Measurements from ENCODE around the gene EAF1. TPM values are rescaled to one million over a fixed set of nuclear protein-coding genes. Genes with fewer than 3 reads are reported as not detected.

The EAF1 gene
- total and polyA plus RNA-seq, 2 donors (not counting 1 experiment from before 2014, with no cell fraction given), result 8.3 to 19.8 TPM

DNA sequence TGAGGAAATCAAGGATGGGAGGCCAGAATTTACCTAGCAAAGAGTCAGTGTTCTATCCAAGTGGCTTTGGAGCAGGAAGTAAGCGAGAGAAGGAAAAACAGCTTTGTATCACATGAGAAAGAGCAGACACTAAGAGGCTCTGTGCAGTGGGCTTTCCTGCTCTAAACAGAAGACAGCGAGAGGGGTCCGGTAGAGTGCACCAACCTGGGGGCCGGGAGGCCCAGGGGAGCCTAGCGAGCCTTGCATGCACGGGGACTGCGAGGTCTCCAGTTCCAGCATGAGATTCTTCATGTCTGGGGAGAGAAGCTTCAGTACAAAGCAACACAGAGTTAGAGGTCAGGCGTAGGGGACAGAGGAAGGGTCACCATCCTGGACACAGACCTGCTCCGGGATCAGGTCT lies 60.6 kb downstream of the EAF1 start:
- intact Hi-C loops (cut with micrococcal nuclease), result no loop called here
- no peaks in the 10 kb centered on the region for H3K9me3 Mint-ChIP-seq (ENCODE audit: insufficient read depth)
- Histone ChIP-seq H3K79me2 (ENCODE audit: control insufficient read depth, insufficient read depth, low read length) (no peaks in the 10 kb centered on the region), H3K9me3 (ENCODE audit: control extremely low read depth in 1 of 3, control insufficient read depth in 2 of 3, insufficient read depth in 1 of 3, low read length in 2 of 3) (no peaks in the 10 kb centered on the region), H3K27me3 (replicated peaks in 1 of 4; ENCODE audit: control extremely low read depth in 1 of 4, control insufficient read depth in 3 of 4, insufficient read depth in 4 of 4, low read length in 3 of 4) (no peaks in the 10 kb centered on the region), H3K4me2 (replicated peaks; ENCODE audit: low read depth, low read length, poor library complexity, severe bottlenecking) (no peak overlapping the region), H2AFZ (ENCODE audit: insufficient read depth, low read depth, low read length, poor library complexity, severe bottlenecking) (no peak overlapping the region), H3K36me3 (replicated peaks in 1 of 2; ENCODE audit: control extremely low read depth in 1 of 2, control insufficient read depth in 1 of 2, extremely low read depth in 1 of 2, insufficient read depth in 2 of 2, low read length in 1 of 2) (no peaks in the 10 kb centered on the region), H4K20me1 (ENCODE audit: control insufficient read depth, insufficient read depth, low read length, poor library complexity, severe bottlenecking) (no peaks in the 10 kb centered on the region), H3K27ac (ENCODE audit: low read length in 2 of 2) (no peak overlapping the region), H3K9ac (ENCODE audit: low read length) (no peak overlapping the region), H3K4me3 (ENCODE audit: control extremely low read depth in 1 of 5, extremely low read depth in 1 of 5, insufficient read depth in 1 of 5, low read depth in 2 of 5, low read length in 4 of 5) (no peak overlapping the region), H3K4me1 (ENCODE audit: control insufficient read depth in 2 of 2, insufficient read depth in 2 of 2, low read length in 2 of 2) (no peaks in the 10 kb centered on the region)
- H3K4me3 Mint-ChIP-seq, result no peak overlapping the region
- H3K4me1 Mint-ChIP-seq, result no peaks in the 10 kb centered on the region
- ATAC-seq (ENCODE audit: low read depth), result no peak
- ChIA-PET POLR2A (no interaction called here), CTCF (no interaction called here)
- 97% methylated on average over 9 of the region's 9 CpGs for WGBS (ENCODE audit: insufficient coverage)
- no peak overlapping the region for H3K27ac Mint-ChIP-seq
- peaks cover 8% of the 10 kb centered on the region for H3K27me3 Mint-ChIP-seq
- no peak for DNase-seq
- TF ChIP-seq EZH2 (IDR thresholded peaks at IDR 0.05; ENCODE audit: borderline replicate concordance, insufficient read depth, low read depth, low read length, poor library complexity, severe bottlenecking), result no peak
- TF ChIP-seq, protein P1, sequence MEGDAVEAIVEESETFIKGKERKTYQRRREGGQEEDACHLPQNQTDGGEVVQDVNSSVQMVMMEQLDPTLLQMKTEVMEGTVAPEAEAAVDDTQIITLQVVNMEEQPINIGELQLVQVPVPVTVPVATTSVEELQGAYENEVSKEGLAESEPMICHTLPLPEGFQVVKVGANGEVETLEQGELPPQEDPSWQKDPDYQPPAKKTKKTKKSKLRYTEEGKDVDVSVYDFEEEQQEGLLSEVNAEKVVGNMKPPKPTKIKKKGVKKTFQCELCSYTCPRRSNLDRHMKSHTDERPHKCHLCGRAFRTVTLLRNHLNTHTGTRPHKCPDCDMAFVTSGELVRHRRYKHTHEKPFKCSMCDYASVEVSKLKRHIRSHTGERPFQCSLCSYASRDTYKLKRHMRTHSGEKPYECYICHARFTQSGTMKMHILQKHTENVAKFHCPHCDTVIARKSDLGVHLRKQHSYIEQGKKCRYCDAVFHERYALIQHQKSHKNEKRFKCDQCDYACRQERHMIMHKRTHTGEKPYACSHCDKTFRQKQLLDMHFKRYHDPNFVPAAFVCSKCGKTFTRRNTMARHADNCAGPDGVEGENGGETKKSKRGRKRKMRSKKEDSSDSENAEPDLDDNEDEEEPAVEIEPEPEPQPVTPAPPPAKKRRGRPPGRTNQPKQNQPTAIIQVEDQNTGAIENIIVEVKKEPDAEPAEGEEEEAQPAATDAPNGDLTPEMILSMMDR (IDR thresholded peaks at IDR 0.05), result no peak

DNA sequence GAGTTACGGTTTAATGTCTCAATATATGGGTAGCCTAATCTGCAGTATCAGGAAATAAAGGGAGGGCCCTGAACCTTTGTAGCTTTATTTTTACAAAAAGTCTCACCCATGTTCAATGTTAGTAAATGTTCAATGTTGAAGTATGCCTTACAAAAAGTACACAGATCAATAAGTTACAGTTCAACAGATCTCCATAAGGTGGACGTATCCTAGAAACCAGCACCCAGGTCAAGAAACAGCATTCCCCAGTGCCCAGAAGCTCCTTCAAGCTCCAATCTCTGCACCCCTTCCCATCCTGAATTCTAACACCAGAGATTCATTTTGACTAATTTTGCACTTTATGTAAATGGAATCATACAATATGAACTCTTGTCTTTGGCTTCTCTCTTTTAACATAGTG lies 62.8 kb downstream of the EAF1 start:
- intact Hi-C loops (cut with micrococcal nuclease), result no loop called here
- ChIA-PET CTCF (no interaction called here), POLR2A (no interaction called here)
- H3K9me3 Mint-ChIP-seq (ENCODE audit: insufficient read depth), result no peaks in the 10 kb centered on the region
- DNase-seq, result no peak
- no peak for TF ChIP-seq EZH2 (IDR thresholded peaks at IDR 0.05; ENCODE audit: borderline replicate concordance, insufficient read depth, low read depth, low read length, poor library complexity, severe bottlenecking)
- TF ChIP-seq, protein P1 (IDR thresholded peaks at IDR 0.05), result no peak
- no peak overlapping the region for H3K4me3 Mint-ChIP-seq
- no peak overlapping the region for H3K27ac Mint-ChIP-seq
- Histone ChIP-seq H3K4me2 (replicated peaks; ENCODE audit: low read depth, low read length, poor library complexity, severe bottlenecking) (no peak overlapping the region), H2AFZ (ENCODE audit: insufficient read depth, low read depth, low read length, poor library complexity, severe bottlenecking) (no peak overlapping the region), H3K27me3 (replicated peaks in 1 of 4; ENCODE audit: control extremely low read depth in 1 of 4, control insufficient read depth in 3 of 4, insufficient read depth in 4 of 4, low read length in 3 of 4) (no peaks in the 10 kb centered on the region), H3K9me3 (ENCODE audit: control extremely low read depth in 1 of 3, control insufficient read depth in 2 of 3, insufficient read depth in 1 of 3, low read length in 2 of 3) (no peaks in the 10 kb centered on the region), H4K20me1 (ENCODE audit: control insufficient read depth, insufficient read depth, low read length, poor library complexity, severe bottlenecking) (no peaks in the 10 kb centered on the region), H3K4me1 (ENCODE audit: control insufficient read depth in 2 of 2, insufficient read depth in 2 of 2, low read length in 2 of 2) (no peaks in the 10 kb centered on the region), H3K79me2 (ENCODE audit: control insufficient read depth, insufficient read depth, low read length) (no peaks in the 10 kb centered on the region), H3K36me3 (replicated peaks in 1 of 2; ENCODE audit: control extremely low read depth in 1 of 2, control insufficient read depth in 1 of 2, extremely low read depth in 1 of 2, insufficient read depth in 2 of 2, low read length in 1 of 2) (no peaks in the 10 kb centered on the region), H3K4me3 (ENCODE audit: control extremely low read depth in 1 of 5, extremely low read depth in 1 of 5, insufficient read depth in 1 of 5, low read depth in 2 of 5, low read length in 4 of 5) (no peak overlapping the region), H3K9ac (ENCODE audit: low read length) (no peak overlapping the region), H3K27ac (ENCODE audit: low read length in 2 of 2) (no peak overlapping the region)
- WGBS (ENCODE audit: insufficient coverage), result no CpG with 5 or more reads among the region's 2 CpGs
- no peaks in the 10 kb centered on the region for H3K4me1 Mint-ChIP-seq
- no peak for ATAC-seq (ENCODE audit: low read depth)
- H3K27me3 Mint-ChIP-seq, result peaks cover 8% of the 10 kb centered on the region

Data from B cell (primary cell).